ENCODE measurements around the gene ZNF324. TPM values are rescaled to one million over a fixed set of nuclear protein-coding genes. Genes with fewer than 3 reads are reported as not detected.
A peak's percentile ranks its signal among the peaks of the same experiment; 100 is the strongest.

The ZNF324 gene
- total and polyA plus RNA-seq, 2 of the 8 experiments (the other 6 are each of a cell fraction or from before 2014, with no cell fraction given), result 5.1 to 5.8 TPM

- Histone ChIP-seq H2AK5ac (ENCODE audit: low read depth, low read length) (no peak overlapping the region), H3K18ac (ENCODE audit: extremely low read depth, low read length) (no peak overlapping the region), H3K9me3 (ENCODE audit: insufficient read depth in 2 of 2, low read depth in 1 of 2, low read length in 1 of 2) (peaks cover 14 to 17% of the 10 kb centered on the region in 2 experiments), H4K5ac (ENCODE audit: insufficient read length, low read depth, low read length) (no peak overlapping the region), H2BK12ac (ENCODE audit: low read depth, low read length) (no peak overlapping the region), H3K4me2 (ENCODE audit: insufficient read depth in 1 of 2, low read depth in 2 of 2, low read length in 2 of 2) (peak overlapping the region; percentile 65 to 86), H3K14ac (ENCODE audit: insufficient read length) (no peak overlapping the region), H3K9ac (replicated peaks in 1 of 4; ENCODE audit: extremely low read depth in 1 of 4, low read depth in 3 of 4, low read length in 3 of 4) (no peak overlapping the region), H3K79me2 (ENCODE audit: control insufficient read depth in 1 of 2, insufficient read depth in 2 of 2, low read length in 2 of 2) (no peaks in the 10 kb centered on the region), H2BK20ac (ENCODE audit: low read length) (no peak overlapping the region), H3K4ac (replicated peaks; ENCODE audit: insufficient read length, low read depth, low read length) (no peak overlapping the region), H3K36me3 (ENCODE audit: control insufficient read depth in 2 of 4, insufficient read depth in 4 of 4, low read length in 3 of 4) (0 out of 8 replicates have a peak, but pooled peaks cover 0 to under 1% (median 0%) of the 10 kb centered on the region in 4 experiments), H2BK15ac (ENCODE audit: low read length) (no peak overlapping the region), H3K79me1 (ENCODE audit: low read depth, low read length) (no peaks in the 10 kb centered on the region), H3K4me1 (replicated peaks in 1 of 4; ENCODE audit: control insufficient read depth in 3 of 4, insufficient read depth in 4 of 4, low read length in 3 of 4) (no peaks in the 10 kb centered on the region), H4K8ac (ENCODE audit: extremely low read depth, insufficient read depth, low read length) (no peak overlapping the region), H4K91ac (replicated peaks; ENCODE audit: insufficient read length, low read length) (no peak overlapping the region), H2BK120ac (replicated peaks; ENCODE audit: low read depth, low read length) (no peak overlapping the region), H3K56ac (replicated peaks; ENCODE audit: insufficient read length, low read depth, low read length) (no peak overlapping the region), H3K23ac (ENCODE audit: insufficient read length) (no peak overlapping the region), H3K23me2 (ENCODE audit: low read depth, low read length) (peaks cover 5% of the 10 kb centered on the region; the same call in 1 of the 2 replicates), H3K27me3 (replicated peaks in 1 of 4; ENCODE audit: control insufficient read depth in 3 of 4, extremely low read depth in 1 of 4, insufficient read depth in 3 of 4, low read length in 3 of 4) (peaks cover 0 to 12% (median 6%) of the 10 kb centered on the region in 4 experiments; a peak in 3 of 7 replicates), H4K20me1 (replicated peaks in 1 of 2; ENCODE audit: control insufficient read depth in 1 of 2, insufficient read depth in 2 of 2, low read length in 2 of 2) (no peaks in the 10 kb centered on the region), H2BK5ac (ENCODE audit: low read depth, low read length) (no peak overlapping the region), H2AFZ (ENCODE audit: low read length) (peak overlapping the region; percentile 95), H3K4me3 (ENCODE audit: extremely low read depth in 1 of 4, insufficient read depth in 2 of 4, low read depth in 3 of 4, low read length in 4 of 4) (peak overlapping the region; percentile 36 to 81 (median 80)), H3K27ac (ENCODE audit: low read depth, low read length) (no peak overlapping the region)
- DNase-seq (ENCODE audit: low read depth in 1 of 2, low spot score in 2 of 2) (no peak), FAIRE-seq (no peak)
- TF ChIP-seq NANOG (IDR thresholded peaks at IDR 0.05; ENCODE audit: insufficient read depth, low read depth, low read length, poor library complexity, severe bottlenecking) (no peak), HDAC2 (IDR thresholded peaks at IDR 0.05; ENCODE audit: borderline replicate concordance in 1 of 2, low read depth in 2 of 2, low read length in 2 of 2) (0 out of 4 replicates have a peak, but pooled peaks of 1 of the 2 experiments have one; percentile 8)
- WGBS, 2 experiments (ENCODE audit: extremely low coverage in 1 of 2, insufficient coverage in 1 of 2, insufficient read length in 1 of 2, insufficient replicate concordance in 2 of 2, low coverage in 1 of 2, low lambda C conversion rate in 2 of 2, missing lambda C conversion rate in 1 of 2), result 31% methylated on average over 11 of the region's 11 CpGs; no CpG with 5 or more reads in 1 of the 2 experiments
- CTCF ChIA-PET (ENCODE audit: partially characterized antibody), result interaction anchor here (0.6 to 1.0 kb wide), 3 partner anchors 12 to 84 kb away, joined by 3 to 4 read pairs (median 3); no protein-coding TSS in a partner anchor
- POLR2A ChIA-PET (ENCODE audit: partially characterized antibody), result interaction anchor here (0.8 to 3.1 kb wide), 8 partner anchors 10 to 448 kb away, joined by 3 to 13 read pairs (median 3); partner anchors contain the start of genes ZNF132, ZNF446, ZNF584 and ZNF606
Measured at GRCh38 chr19:58450856-58451357, 16.0 kb upstream of the ZNF324 start.
